GM19438 (cell line): ENCODE data around the gene BRPF3.

Source experiments
- ATAC-seq: cut with Tn5 transposase; IDR thresholded peaks from one replicate; pipeline ENCODE4 v1.9.1; 2021; ENCODE audit warnings: low read depth; ENCODE audit not compliant: unreplicated experiment

The BRPF3 gene

DNA sequence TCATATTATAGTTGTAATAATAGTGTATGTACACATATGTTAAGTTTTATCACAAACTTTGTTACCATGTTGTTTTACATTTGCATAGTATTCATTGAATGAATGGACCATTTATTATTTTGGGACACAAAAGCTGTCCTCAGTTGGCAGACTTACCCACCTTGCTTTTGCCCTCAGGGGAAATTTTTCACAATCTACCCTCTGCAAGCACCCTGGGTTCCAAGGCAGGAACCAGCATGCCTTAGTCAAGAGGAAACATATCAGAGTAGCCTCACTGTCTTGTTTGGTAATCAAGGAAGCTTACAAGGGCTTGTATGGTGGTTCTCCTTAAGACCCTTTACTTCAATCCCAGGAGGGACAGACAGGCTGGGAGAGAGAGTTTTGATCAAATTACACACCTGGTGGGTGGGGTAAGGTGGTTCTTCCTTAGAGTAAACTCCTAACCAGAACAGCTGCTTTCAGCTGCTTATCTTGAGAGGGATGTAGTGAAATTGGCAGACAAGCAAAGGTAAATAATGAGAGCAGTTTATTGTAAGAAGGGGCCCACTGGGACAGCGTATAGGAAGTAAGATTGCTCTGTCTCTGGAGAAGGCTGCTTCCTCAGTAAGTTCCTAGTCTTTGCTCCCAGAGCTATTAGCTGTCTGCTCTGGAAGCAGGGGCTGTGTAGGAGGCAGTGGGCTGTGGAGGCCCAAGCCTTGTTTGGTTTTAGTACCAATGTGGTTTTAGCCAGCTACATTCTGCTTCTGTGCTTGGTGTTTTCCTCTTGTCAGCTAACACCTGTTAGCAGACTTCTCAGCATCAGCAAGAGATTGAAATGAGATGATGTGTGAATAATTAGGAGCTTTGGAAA is 31.1 kb downstream of the BRPF3 start:
- no peak for ATAC-seq

DNA sequence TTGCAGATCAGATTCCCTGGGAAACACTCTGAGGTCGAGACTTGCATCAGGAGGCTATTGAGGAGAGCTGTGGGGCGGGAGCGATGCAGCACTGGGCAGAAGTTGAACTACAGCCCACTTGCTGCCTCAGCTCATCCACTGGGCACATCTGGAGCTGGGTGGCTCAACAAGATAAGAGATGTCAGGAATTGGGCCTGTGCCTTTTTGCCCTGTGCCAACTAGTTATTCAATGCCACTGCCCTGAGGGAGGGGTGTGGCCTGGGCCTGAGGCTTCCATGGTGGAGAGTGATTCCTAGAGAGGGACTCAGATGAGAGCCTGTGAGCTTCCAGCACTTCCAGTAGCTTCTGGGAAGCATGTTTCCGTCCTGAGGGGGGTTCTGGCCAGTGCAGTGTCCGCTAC is 32.7 kb downstream of the BRPF3 start:
- ATAC-seq = no peak

DNA sequence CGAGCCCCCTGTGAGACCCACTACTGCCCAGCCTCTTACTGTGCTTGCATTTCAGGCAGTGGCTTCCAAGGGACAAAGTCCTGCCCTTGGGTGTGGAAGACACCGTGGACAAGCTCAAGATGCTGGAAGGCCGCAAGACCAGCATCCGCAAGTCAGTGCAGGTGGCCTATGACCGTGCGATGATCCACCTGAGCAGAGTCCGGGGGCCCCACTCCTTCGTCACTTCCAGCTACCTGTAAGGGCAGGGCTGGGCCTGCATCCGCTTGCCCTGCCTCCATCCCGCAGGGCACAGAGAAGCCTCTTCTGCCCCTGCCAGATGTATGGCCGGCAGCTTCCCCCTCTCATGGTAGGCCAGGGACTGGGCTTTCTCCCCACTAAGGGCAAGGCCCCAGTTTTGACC is 33.8 kb downstream of the BRPF3 start:
- ATAC-seq = no peak

DNA sequence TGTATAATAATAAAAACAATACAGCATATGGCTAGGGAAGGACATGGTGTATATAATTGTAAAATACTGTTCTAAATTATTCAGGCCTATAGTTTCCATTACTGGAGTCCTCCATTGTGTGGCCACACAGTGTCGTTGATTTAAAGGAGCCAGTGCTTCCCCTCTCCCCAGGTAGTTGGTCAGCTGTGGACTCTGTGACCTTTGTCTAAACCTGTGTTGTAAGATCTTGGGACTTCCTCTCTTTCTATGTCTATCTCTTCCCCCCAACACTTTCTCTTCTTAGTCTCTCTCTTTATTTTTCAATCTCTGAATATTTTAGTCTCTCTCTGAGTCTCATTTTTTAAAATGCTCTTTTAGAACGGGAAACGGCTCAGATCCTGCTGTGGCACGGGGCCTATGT is 35.6 kb downstream of the BRPF3 start:
- ATAC-seq = no peak

DNA sequence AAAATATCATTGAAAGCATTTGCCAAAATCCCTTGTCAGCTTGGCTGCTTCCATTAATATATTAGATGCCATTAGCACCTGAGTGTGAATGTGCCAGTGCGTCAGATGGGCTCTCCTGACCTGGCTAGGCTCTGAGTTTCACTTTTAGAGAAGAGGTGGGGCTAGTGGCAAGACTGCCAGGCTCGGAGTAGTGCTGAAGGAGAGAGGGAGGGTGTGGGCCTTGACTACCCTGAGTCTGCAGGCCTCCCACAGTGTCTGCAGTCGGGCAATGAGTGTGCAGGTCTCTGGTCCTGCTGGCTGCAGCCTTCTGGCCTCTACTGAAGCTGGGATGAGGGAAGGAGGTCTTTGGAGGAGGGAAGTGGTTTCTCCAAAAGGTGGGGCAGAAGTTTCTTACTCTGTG is 38.8 kb downstream of the BRPF3 start:
- no peak for ATAC-seq

DNA sequence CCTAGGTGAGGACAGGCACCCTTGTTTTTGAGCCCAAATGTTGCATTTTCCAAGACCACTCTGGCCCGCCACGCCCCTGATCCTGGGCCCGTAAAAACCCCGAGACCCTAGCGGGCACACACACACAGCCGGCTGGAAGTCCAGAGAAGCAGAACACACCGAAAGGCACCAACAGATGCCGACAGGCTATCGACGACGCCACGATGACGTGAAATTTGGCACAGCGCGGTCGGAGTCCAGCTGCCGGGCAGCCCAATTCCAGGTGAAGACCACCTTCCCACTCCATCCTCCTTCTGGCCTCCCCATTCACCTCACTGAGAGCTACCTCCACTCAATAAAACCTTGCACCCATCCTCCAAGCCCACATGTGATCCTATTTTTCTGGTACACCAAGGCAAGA is 39.3 kb downstream of the BRPF3 start:
- ATAC-seq = no peak

DNA sequence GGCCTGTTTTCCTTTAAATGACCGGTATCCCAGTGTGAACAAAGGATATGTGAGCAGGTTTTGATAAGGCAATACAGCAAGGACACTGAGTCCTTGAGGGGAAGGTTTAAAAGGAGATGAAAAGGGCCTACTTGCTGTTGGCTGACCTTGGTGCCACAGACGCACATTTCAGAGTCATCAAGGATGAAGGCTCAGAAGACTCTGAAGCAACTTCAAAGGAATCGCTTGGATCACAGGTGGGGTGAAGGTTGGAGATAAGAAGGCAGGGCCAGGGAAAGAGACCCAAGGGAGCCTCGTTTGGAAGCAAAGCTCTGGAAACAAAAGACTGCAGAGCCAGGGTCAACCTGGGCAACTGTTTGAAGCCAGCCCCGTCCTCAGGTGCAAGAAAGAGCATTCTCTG is 43.2 kb downstream of the BRPF3 start:
- no peak for ATAC-seq

DNA sequence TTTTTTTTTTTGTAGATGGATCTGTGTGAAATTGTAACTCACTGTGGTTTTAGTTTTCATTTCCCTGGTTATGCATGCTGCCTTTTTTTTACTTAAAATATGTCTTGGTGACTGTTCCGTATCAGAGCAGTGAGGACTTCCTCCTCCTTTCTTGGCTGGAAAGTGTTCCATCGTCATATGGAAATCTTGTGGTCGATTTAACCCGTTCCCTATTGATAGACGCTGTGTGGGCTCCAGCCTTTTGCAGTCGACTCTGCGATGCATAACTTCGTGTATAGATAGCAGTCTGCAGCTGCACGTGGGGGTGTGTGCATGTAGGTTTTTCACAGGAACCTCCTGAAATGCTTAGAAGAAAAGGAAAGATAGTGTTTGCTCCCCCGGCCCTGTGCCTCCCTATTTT is 45.2 kb downstream of the BRPF3 start:
- peak; percentile 68 for ATAC-seq

DNA sequence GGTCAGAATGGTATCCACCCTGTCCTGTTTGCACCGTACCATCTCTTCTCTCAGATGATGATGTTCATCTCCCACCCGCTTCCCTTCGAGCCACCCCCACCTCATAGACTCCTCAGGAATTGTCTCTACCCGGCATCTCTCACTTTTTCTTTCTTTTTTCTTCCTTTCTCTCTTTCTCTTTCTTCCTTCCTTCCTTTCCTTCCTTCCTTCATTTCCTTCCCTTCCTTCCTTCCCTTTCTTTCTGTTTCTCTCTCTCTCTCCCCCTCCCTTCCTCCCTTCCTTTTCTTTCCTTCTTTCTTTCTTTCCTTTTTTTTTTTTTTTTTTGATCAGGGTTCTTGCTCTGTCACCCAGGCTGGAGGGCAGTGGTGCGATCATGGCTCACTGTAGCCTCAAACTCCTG is 45.6 kb downstream of the BRPF3 start:
- ATAC-seq = no peak

DNA sequence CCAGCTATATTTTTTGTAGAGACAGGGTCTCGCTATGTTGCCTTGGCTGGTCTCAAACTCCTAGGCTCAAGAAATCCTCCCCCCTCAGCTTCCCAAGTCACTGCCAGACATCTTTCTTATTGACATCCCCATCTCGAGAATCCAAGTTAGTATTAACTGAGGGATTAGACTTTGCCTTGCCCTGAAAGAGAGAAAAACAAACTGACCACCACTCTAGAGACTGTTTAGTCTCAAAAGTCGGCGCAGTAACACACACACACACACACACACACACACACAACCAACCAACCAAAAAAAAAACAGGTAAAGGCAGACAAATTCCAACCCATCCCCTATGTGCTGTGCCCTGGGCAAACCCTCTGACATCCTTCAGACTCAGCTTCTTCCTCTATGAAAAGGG is 46.1 kb downstream of the BRPF3 start:
- no peak for ATAC-seq

DNA sequence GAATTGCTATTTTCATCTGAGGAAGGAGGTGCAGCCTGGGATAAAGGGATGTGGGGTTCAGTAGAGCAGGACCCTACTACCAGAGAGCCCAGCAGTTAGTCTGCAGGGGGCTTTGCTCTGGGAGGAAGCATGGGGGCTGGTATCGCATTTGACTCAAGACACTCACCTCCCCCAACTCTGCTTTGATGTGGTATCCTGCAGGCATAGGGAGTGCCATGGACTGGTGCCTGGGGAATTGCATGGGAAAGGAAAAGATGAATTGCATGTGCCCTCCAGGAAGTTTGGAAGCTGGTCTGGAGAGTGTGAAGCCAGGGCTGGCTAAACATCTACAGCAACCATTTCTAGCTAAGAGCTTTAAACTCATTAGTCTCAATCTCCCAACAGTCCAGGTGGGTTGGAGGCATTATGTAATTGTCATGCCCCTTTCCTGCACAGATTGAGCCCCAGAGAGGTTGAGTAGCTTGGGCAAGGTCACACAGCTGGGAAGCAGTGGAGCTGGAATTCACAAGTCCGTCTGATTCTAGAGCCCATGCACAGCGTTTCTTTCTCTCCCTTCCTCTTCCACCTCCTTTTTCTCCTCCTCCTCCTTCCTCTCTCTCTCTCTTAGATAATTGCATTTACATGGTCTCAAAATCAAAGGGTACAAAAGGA is 47.1 kb downstream of the BRPF3 start:
- ATAC-seq = no peak

DNA sequence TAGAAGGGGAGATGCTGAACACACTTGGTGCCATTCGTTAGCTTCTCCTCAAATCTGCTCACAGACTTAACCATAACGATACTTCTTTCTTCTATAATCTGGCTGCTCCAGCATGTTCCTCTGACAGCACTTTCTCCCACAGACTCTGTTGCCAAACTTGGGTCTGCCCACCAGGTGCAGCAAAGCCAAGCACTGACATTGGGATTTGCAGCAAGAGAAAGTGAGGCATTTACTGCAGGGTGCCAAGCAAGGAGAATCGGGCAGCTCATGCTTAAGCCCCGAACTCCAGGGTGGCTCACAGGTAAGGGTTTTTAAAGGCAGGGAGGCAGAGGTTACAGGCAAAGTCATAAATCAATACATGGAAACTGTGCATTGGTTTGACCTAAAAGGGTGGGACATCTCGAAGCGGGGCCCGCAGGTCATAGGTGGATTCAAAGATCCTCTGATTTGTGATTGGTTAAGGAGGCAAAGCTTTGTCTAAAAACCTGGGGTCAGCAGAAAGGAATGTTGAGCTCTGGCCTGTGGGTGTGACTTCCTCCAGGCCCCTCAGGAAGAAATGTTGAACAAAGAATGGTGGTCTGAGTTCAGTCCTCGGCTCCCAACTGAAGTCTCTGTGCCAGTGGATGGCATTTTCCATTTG is 48.2 kb downstream of the BRPF3 start:
- ATAC-seq = no peak

DNA sequence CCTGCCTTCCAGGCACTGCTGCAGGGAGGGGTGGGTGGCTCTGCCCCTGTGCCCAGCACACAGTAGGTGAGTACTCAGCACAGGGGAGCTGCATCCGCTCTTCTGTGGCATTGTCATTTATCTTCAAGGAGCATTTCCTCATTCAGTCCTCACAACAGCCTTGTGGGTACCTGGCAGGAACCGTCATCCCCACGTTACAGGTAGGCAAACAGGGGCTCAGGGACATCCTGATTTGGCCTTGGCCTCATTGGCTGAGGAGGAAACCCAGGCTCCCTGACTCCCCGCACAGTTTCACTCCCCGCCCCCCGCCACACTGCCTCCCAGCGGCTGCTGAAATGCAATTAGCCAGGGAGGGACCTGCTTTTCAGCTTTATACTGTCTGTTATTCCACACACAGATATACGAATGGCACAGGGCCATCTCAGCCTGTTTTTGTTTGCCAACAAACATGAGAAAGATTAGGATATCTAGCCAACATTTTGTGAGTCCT is 49.1 kb downstream of the BRPF3 start:
- ATAC-seq = no peak

DNA sequence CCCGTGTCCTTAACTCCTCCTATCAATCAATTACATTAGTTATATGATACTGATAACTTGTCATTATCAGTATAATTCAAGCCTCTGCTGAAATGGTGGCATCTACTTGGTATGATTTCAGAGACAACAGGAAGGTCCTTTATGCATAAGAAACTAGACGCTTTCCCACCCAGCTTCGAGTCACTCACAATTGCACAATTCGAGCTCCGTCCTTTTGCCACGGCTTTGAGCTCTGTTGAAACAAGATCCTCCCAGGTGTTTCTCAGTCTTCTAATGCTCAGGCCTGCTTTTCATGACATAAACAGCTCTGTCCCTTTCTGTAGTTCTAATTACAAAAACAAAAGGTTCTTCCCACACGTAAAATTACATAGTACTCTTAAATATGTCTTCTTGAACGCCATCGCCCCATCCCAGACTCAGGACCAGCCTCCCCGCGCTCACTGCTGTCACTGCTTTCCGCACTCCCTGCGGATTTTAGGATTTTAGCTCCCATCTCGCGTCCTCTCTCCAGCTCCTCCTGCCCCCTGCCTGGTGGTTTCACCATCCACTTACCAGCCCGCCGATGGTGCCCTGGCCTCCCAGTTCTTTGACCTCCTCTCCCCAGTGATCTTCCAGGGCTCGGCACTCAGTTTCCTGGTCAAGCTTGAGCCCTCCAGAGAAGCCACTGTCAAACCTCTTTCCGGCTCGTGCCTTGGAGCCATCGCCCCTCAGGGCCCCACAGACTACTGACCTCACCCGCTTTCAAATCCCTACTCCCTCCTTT is 50.1 kb downstream of the BRPF3 start:
- ATAC-seq = no peak

DNA sequence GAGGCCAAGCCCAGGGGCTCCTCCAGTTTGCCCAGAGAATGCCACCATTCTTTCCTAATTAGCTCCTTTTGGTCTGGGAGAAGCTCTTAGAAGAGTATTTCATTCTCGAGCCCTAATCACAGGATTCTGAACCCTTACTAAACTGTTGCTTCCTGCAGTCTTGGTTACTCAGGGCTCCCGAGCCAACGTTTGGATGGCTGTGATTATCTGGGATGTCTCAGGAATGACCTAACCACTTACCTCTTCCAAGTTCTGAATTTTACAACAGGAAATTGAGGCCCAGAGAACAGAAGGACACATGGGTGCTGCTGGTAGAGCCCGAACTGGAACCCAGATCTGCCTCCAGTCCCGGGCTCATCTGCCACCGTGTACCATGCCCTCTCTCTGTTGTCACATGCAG is 51.1 kb downstream of the BRPF3 start:
- no peak for ATAC-seq

DNA sequence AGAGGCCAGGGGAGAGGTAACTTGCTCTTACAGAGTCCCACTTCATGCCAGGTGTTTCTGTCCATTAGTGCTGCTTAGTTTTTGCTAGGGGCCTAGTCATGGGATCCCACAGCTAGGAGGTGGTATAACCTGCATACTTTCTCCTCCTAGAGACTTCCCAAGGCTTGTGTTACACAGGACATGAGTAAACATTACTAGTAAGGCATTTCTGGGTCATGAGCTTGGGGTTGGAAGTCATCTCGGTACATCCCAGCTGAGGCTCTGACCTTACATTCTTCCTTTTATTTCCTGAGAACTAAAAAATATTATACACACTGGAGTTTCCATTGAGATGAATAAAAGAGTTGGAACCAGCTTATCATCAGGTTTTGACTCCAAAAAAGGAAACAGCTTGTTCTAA is 52.4 kb downstream of the BRPF3 start:
- ATAC-seq = no peak

DNA sequence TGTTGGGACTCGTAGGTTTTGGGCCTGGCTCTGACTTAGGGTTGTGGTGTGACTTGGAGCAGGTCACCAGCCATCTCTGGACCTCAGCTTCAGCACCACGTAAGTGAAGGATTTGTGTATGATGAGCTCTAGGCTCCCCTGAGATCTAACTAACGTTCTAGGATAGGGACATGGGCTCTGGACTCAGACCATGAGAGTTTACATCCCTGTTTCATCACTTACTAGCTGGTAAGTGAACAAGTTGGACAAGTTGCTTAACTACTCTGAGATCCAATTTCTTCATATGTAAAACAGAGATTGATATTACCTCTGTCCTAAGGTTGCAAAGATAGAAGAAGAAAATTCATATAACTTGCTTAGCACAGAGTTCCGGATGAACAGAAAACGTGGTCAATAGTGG is 53.0 kb downstream of the BRPF3 start:
- ATAC-seq = no peak

DNA sequence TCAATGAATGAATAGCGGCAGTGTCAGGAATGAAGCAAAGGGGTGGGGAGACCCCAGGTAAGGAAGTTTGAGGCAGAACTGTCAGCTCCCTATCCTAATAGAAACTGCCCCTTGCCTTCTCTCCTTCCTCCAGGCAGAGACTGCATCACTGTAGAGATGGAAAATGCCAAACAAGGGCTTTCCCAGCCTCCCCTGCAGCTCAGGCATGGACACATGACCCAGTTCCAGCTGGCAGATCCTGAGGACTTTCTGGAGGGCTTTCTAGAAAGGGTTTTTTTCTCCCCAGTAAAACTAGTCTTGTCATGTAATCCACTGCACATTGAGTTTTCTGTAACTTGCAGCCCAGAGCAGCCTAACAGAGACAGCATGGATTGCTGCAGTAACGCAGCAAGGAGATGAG is 55.5 kb downstream of the BRPF3 start:
- ATAC-seq = no peak

DNA sequence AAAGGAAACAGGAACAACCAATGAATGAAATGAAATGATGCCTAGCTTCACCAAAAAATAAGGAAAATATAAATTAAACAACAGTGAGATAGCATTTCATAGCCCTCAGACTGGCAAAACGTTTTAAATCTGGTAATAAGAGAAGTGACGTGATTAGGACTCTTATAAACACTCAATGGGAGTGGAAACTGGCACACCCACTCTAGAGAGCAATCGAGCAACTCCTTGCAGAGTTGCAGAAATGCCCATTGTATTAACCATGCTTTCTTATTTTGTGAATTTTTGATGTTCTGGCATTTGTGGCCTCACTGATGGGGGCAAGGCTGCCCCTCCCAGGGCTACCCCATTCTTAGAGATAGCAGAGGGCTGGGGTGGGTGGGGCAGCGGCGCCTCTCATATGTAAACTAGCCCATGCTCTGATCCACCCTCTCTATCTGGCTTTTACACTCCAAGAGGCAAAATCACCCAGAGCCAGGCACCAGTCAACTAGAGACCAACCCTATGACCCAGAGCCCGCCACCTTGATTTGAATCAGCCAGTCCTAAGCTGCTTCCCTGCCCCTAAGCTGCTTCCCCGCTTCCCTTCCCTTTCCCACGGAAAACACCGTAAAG is 67.0 kb downstream of the BRPF3 start:
- ATAC-seq = no peak

DNA sequence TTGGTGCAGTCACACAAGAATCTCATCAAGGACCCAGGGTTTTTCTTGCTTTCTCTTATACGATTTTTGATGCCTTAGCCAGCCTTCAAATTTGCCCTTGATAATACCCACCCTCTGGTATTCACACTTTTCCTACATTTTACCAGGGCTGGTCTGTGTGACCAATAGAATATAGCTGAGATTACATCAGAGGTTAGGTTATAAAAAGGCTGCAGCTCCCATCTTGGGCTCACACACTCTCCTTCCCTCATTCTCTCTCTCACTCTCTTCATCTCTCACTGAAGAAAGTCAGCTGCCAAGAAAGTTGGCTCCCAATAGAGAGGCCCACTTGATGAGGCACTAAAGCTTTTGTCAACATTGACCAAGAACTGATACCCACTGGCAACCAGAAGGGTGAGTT is 69.2 kb downstream of the BRPF3 start:
- no peak for ATAC-seq
